MG63 (cell line): Measurements from ENCODE around the gene FCRL4. TPM values are rescaled to one million over a fixed set of nuclear protein-coding genes. Genes with fewer than 3 reads are reported as not detected.

Experiments
- DNase-seq: peaks from one replicate; pipeline ENCODE4 v3.0.0-alpha.2; 2020
- H3K27me3 ChIP-seq: fragments of 250-450 bp; sonication (Bioruptor Pico); 2 replicates; pipeline ENCODE4 v1.5.1; 2020; ENCODE audit warnings: mild to moderate bottlenecking, moderate library complexity
- H3K36me3 ChIP-seq: fragments of 250-450 bp; sonication (Bioruptor Pico); 2 replicates; pipeline ENCODE4 v1.5.1; 2020; ENCODE audit warnings: mild to moderate bottlenecking, moderate library complexity
- H3K4me3 ChIP-seq: fragments of 250-450 bp; sonication (Bioruptor Pico); 2 replicates; pipeline ENCODE4 v1.5.1; 2020; ENCODE audit warnings: mild to moderate bottlenecking, moderate library complexity
- H3K9me3 ChIP-seq: fragments of 250-450 bp; sonication (Bioruptor Pico); 2 replicates; pipeline ENCODE4 v1.5.1; 2020; ENCODE audit warnings: mild to moderate bottlenecking, moderate library complexity
- total RNA-seq: library from RNA; depleted of rRNA; stranded (reverse); fragments of >200 nt; shearing (Covaris generic); gene quantifications from 2 replicates; pipeline ENCODE4 v1.2.3, GENCODE V29; 2014; ENCODE audit warnings: low replicate concordance; rRNA removed

The FCRL4 gene
- not detected in 2 replicates for total RNA-seq

GRCh38 chr1:157597959-157598667 lies at the start of gene FCRL4:
Gene FCRL4 (minus strand): TSS chr1:157598085. CDS start chr1:157597944, 141 bp downstream.
- H3K27me3 ChIP-seq = peaks cover 16% of the 10 kb centered on the region
- DNase-seq = no peak
- H3K36me3 ChIP-seq = no peaks in the 10 kb centered on the region
- no peaks in the 10 kb centered on the region for H3K9me3 ChIP-seq
- no peak within 1 kb of the TSS for H3K4me3 ChIP-seq

- no peak overlapping the region for H3K4me3 ChIP-seq
- H3K27me3 ChIP-seq = peaks cover 2% of the 10 kb centered on the region; the same call in 1 of the 2 replicates
- no peaks in the 10 kb centered on the region for H3K36me3 ChIP-seq
- no peaks in the 10 kb centered on the region for H3K9me3 ChIP-seq
- DNase-seq = no peak
Observed at GRCh38 chr1:157646144-157646543, 48.3 kb upstream of the FCRL4 start.

GRCh38 chr1:157641177-157641576 lies 43.3 kb upstream of the FCRL4 start:
- no peaks in the 10 kb centered on the region for H3K36me3 ChIP-seq
- H3K4me3 ChIP-seq = no peak overlapping the region
- H3K9me3 ChIP-seq = no peaks in the 10 kb centered on the region
- 0 out of 2 replicates have a peak, but pooled peaks cover 3% of the 10 kb centered on the region for H3K27me3 ChIP-seq
- no peak for DNase-seq

GRCh38 chr1:157639800-157640199 lies 41.9 kb upstream of the FCRL4 start:
- no peak overlapping the region for H3K4me3 ChIP-seq
- H3K9me3 ChIP-seq = no peaks in the 10 kb centered on the region
- DNase-seq = no peak

GRCh38 chr1:157628773-157629172 lies 30.9 kb upstream of the FCRL4 start:
- Histone ChIP-seq H3K36me3 (no peaks in the 10 kb centered on the region), H3K9me3 (no peaks in the 10 kb centered on the region), H3K27me3 (peaks cover 23% of the 10 kb centered on the region), H3K4me3 (no peak overlapping the region)
- DNase-seq = no peak

More at GRCh38 chr1:157639800-157640199, 41.9 kb upstream of the FCRL4 start:
- Histone ChIP-seq H3K36me3 (no peaks in the 10 kb centered on the region), H3K27me3 (peaks cover 3% of the 10 kb centered on the region; the same call in 1 of the 2 replicates)

DNA sequence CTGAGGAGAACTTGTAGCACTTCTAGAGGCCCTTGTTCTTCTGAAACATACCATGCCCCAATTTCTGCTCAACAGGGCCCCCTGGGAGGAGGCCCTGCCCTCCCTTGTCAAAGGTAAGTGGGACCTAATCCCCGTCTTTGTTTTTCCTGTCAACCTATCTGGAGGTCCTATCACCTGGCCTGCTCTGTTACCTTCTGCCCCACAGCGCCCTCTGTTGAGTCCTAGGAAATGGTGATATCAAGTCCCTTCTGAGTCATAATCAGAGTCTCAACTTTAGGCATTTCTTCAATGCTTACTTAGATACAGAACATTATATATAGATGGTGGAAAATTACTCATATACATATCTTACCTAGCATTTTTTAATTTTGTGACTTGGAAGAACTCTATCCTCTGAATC lies 28.2 kb upstream of the FCRL4 start:
- no peaks in the 10 kb centered on the region for H3K9me3 ChIP-seq
- peaks cover 20% of the 10 kb centered on the region for H3K27me3 ChIP-seq
- H3K36me3 ChIP-seq = no peaks in the 10 kb centered on the region
- no peak for DNase-seq
- no peak overlapping the region for H3K4me3 ChIP-seq

GRCh38 chr1:157624471-157624870 lies 26.6 kb upstream of the FCRL4 start:
- Histone ChIP-seq H3K36me3 (no peaks in the 10 kb centered on the region), H3K27me3 (peaks cover 14% of the 10 kb centered on the region; the same call in 1 of the 2 replicates), H3K4me3 (no peak overlapping the region), H3K9me3 (no peaks in the 10 kb centered on the region)
- DNase-seq = no peak

- no peaks in the 10 kb centered on the region for H3K9me3 ChIP-seq
- H3K4me3 ChIP-seq = no peak overlapping the region
- H3K27me3 ChIP-seq = 0 out of 2 replicates have a peak, but pooled peaks cover 2% of the 10 kb centered on the region
- no peaks in the 10 kb centered on the region for H3K36me3 ChIP-seq
- no peak for DNase-seq
Observed at GRCh38 chr1:157622471-157622870, 24.6 kb upstream of the FCRL4 start.

- no peaks in the 10 kb centered on the region for H3K36me3 ChIP-seq
- no peak for DNase-seq
- peaks cover 2% of the 10 kb centered on the region; the same call in 1 of the 2 replicates for H3K27me3 ChIP-seq
- no peaks in the 10 kb centered on the region for H3K9me3 ChIP-seq
- H3K4me3 ChIP-seq = no peak overlapping the region
Observed at GRCh38 chr1:157618190-157618589, 20.3 kb upstream of the FCRL4 start.

GRCh38 chr1:157600236-157600635 lies 2.4 kb upstream of the FCRL4 start:
- Histone ChIP-seq H3K27me3 (peaks cover 16% of the 10 kb centered on the region), H3K4me3 (no peak overlapping the region), H3K36me3 (no peaks in the 10 kb centered on the region), H3K9me3 (no peaks in the 10 kb centered on the region)
- DNase-seq = no peak

DNA sequence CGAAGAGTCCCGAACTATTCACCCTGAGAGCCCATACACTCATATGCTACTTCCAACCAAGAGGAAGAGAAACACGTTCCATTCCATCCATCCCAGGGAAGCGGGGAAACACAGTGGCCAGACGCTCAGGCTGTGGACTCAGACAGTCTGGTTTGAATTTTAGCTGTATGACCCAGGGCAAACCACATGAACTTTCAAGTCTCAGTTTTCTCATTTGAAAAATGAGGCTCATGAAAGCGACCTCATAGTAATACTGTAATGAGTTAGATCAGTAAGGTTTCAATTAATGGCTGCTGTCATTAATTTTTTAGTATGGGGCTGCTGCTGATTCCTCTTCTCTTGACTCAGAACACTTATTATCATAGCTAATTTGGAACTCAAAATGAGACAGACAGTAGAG lies 1.5 kb downstream of the FCRL4 start:
- H3K9me3 ChIP-seq = no peaks in the 10 kb centered on the region
- no peak for DNase-seq
- H3K27me3 ChIP-seq = peaks cover 9% of the 10 kb centered on the region
- no peak overlapping the region for H3K4me3 ChIP-seq
- H3K36me3 ChIP-seq = no peaks in the 10 kb centered on the region

DNA sequence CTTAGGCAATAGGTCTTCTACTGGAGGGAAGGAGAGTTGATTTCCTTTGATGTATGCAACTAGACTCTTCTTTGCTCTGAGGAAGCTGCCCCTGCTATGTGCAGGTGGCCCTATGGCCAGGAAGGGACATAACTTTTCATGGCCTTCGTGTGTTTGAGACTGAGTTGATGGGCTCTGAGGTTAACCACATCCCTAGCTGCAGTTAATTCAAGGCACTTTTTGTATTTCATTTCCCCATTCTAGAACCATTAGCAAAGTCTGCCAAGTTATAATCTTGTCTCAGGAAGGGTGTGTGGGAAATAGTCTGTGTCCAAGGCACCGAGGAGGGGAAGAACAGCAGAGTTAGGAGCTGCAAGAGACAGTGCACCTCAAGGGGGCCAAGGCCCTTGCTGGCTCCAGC lies 2.5 kb downstream of the FCRL4 start:
- Histone ChIP-seq H3K4me3 (no peak overlapping the region), H3K27me3 (peaks cover 5% of the 10 kb centered on the region; the same call in 1 of the 2 replicates), H3K9me3 (no peaks in the 10 kb centered on the region), H3K36me3 (no peaks in the 10 kb centered on the region)
- no peak for DNase-seq

DNA sequence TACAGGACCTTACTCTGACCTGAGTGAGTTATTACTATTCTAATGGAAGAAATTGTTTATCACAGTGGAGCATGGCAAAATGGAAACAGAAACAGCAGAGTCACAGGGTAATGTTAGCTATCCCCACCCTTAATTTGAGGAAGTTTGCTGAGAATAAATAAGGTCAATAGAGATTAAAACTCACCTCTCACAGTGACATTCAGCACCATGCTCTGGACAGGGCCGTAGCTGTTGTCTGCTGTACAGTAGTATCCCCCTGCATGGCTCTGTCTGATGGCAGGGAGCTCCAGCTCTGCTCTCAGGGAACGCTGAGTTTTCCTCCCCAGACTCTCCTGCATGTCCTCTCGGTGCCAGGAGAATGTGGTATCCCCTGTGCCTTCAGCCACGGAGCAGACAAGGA lies 11.9 kb downstream of the FCRL4 start:
- H3K4me3 ChIP-seq = no peak overlapping the region
- peaks cover 15% of the 10 kb centered on the region for H3K27me3 ChIP-seq
- no peaks in the 10 kb centered on the region for H3K9me3 ChIP-seq
- no peak for DNase-seq
- H3K36me3 ChIP-seq = no peaks in the 10 kb centered on the region

GRCh38 chr1:157584503-157584902 lies 13.4 kb downstream of the FCRL4 start:
- peaks cover 17% of the 10 kb centered on the region for H3K27me3 ChIP-seq
- H3K36me3 ChIP-seq = no peaks in the 10 kb centered on the region
- no peaks in the 10 kb centered on the region for H3K9me3 ChIP-seq
- no peak overlapping the region for H3K4me3 ChIP-seq
- DNase-seq = no peak

- DNase-seq = no peak
- H3K36me3 ChIP-seq = no peaks in the 10 kb centered on the region
Observed at GRCh38 chr1:157580828-157581210, 17.1 kb downstream of the FCRL4 start.

GRCh38 chr1:157580179-157580827 lies 17.6 kb downstream of the FCRL4 start:
- DNase-seq = no peak
- H3K36me3 ChIP-seq = no peaks in the 10 kb centered on the region
- H3K4me3 ChIP-seq = no peak overlapping the region

More at GRCh38 chr1:157580828-157581210, 17.1 kb downstream of the FCRL4 start:
- H3K27me3 ChIP-seq = peaks cover 14% of the 10 kb centered on the region
- H3K4me3 ChIP-seq = no peak overlapping the region
- H3K9me3 ChIP-seq = no peaks in the 10 kb centered on the region

GRCh38 chr1:157577420-157577819 lies 20.5 kb downstream of the FCRL4 start:
- H3K4me3 ChIP-seq = no peak overlapping the region
- no peak for DNase-seq
- no peaks in the 10 kb centered on the region for H3K36me3 ChIP-seq
- H3K9me3 ChIP-seq = no peaks in the 10 kb centered on the region
- peaks cover 21% of the 10 kb centered on the region for H3K27me3 ChIP-seq

More at GRCh38 chr1:157580179-157580827, 17.6 kb downstream of the FCRL4 start:
- Histone ChIP-seq H3K9me3 (no peaks in the 10 kb centered on the region), H3K27me3 (peaks cover 14% of the 10 kb centered on the region)

GRCh38 chr1:157575744-157576143 lies 22.1 kb downstream of the FCRL4 start:
- Histone ChIP-seq H3K9me3 (no peaks in the 10 kb centered on the region), H3K36me3 (no peaks in the 10 kb centered on the region), H3K27me3 (peaks cover 18% of the 10 kb centered on the region), H3K4me3 (no peak overlapping the region)
- DNase-seq = no peak
